ENCODE results near the gene H2BK1. TPM values are rescaled to one million over a fixed set of nuclear protein-coding genes. Genes with fewer than 3 reads are reported as not detected.

The H2BK1 gene
- total RNA-seq, 1 experiment from 2014 or later: 0.87 TPM

DNA sequence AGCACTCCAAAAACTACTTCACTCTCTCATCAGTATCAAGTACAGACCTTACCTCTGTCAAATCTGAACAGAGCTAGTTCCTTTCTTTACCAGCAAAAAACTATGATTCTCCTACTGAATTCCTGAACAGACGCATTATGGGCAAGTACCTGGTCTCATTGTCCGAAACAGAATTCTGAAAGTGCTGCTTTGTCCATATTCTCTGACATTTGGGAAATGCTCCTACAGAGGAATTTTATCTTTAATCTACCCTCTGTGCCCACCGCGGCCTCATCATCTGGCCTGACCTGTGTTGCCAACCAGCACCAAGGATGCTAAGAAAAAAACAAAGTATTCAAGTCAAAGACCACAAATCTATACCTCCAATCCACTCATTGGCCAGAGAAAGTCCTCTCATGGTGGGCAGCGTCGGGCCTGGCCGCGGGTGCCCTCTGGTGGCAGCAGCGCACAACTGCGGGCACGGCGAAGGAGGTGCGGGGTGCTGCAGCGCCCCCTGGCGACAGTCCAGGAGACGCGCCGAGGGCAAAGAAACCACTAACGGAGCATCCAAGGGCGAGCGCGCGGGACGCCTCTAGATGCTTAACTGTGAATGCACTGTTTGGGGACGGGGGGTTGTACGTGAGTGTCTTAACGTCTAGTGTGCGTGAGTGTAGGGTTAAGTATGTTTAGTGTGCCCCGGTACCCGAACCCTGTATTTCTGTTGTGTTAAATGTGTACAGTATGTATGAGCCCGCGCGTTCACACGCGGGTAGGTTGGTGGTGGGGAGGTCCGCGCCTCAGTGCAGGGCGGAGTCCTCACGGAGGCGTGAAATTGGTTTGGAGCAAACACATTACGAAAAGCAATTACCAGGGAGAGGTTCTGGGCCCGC lies 37.8 kb downstream of the H2BK1 start:
- peak; percentile 78 for DNase-seq (ENCODE audit: low spot score)
- POLR2A ChIA-PET: no interaction called here
- Mint-ChIP-seq H3K4me1 (peaks cover 19% of the 10 kb centered on the region), H3K27ac (no peak overlapping the region), H3K4me3 (no peak overlapping the region), H3K27me3 (ENCODE audit: low read depth) (peaks cover 92% of the 10 kb centered on the region), H3K36me3 (no peaks in the 10 kb centered on the region), H3K9me3 (peaks cover 8% of the 10 kb centered on the region)
- CTCF ChIA-PET: interaction anchor here (1.1 to 1.3 kb wide), 2 partner anchors 47 to 122 kb away, joined by 3 to 5 read pairs; no protein-coding TSS in a partner anchor
- peak; percentile 46 for ATAC-seq
- TF ChIP-seq CTCF (IDR thresholded peaks at IDR 0.05) (peak; percentile 100), TP53 (CRISPR knock-in tag; IDR thresholded peaks at IDR 0.05) (no peak), ZBTB21 (CRISPR knock-in tag; IDR thresholded peaks at IDR 0.05; ENCODE audit: borderline replicate concordance) (no peak), ZSCAN18 (CRISPR knock-in tag; IDR thresholded peaks at IDR 0.05) (no peak), TEAD4 (CRISPR knock-in tag; IDR thresholded peaks at IDR 0.05) (no peak), NR1H2 (CRISPR knock-in tag; IDR thresholded peaks at IDR 0.05) (no peak), TCF7 (CRISPR knock-in tag; IDR thresholded peaks at IDR 0.05; ENCODE audit: low read depth) (no peak), ZNF317 (CRISPR knock-in tag; IDR thresholded peaks at IDR 0.05; ENCODE audit: borderline replicate concordance, low read depth) (no peak), E2F5 (CRISPR knock-in tag; IDR thresholded peaks at IDR 0.05) (0 out of 2 replicates have a peak, but pooled peaks have one; percentile 23), ERG (CRISPR knock-in tag; IDR thresholded peaks at IDR 0.05) (no peak), ZNF512 (CRISPR knock-in tag; IDR thresholded peaks at IDR 0.05; ENCODE audit: borderline replicate concordance) (no peak), NR2C2 (CRISPR knock-in tag; IDR thresholded peaks at IDR 0.05) (no peak), OVOL2 (CRISPR knock-in tag; IDR thresholded peaks at IDR 0.05; ENCODE audit: borderline replicate concordance) (no peak), TEAD1 (CRISPR knock-in tag; IDR thresholded peaks at IDR 0.05) (no peak), ETV6 (CRISPR knock-in tag; IDR thresholded peaks at IDR 0.05) (peak; percentile 75; the same call in 1 of the 2 replicates), IRF1 (CRISPR knock-in tag; IDR thresholded peaks at IDR 0.05) (no peak), NR3C1 (CRISPR knock-in tag; conservative IDR thresholded peaks at IDR 0.05; ENCODE audit: low read depth) (no peak), EMX1 (CRISPR knock-in tag; IDR thresholded peaks at IDR 0.05) (no peak), PRRX2 (CRISPR knock-in tag; IDR thresholded peaks at IDR 0.05) (peak; percentile 26; the same call in 1 of the 2 replicates), ELF4 (CRISPR knock-in tag; IDR thresholded peaks at IDR 0.05; ENCODE audit: low read depth) (no peak)
- TF ChIP-seq, protein P1, sequence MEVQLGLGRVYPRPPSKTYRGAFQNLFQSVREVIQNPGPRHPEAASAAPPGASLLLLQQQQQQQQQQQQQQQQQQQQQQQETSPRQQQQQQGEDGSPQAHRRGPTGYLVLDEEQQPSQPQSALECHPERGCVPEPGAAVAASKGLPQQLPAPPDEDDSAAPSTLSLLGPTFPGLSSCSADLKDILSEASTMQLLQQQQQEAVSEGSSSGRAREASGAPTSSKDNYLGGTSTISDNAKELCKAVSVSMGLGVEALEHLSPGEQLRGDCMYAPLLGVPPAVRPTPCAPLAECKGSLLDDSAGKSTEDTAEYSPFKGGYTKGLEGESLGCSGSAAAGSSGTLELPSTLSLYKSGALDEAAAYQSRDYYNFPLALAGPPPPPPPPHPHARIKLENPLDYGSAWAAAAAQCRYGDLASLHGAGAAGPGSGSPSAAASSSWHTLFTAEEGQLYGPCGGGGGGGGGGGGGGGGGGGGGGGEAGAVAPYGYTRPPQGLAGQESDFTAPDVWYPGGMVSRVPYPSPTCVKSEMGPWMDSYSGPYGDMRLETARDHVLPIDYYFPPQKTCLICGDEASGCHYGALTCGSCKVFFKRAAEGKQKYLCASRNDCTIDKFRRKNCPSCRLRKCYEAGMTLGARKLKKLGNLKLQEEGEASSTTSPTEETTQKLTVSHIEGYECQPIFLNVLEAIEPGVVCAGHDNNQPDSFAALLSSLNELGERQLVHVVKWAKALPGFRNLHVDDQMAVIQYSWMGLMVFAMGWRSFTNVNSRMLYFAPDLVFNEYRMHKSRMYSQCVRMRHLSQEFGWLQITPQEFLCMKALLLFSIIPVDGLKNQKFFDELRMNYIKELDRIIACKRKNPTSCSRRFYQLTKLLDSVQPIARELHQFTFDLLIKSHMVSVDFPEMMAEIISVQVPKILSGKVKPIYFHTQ (CRISPR knock-in tag; IDR thresholded peaks at IDR 0.05): no peak
- TF ChIP-seq, protein P2, sequence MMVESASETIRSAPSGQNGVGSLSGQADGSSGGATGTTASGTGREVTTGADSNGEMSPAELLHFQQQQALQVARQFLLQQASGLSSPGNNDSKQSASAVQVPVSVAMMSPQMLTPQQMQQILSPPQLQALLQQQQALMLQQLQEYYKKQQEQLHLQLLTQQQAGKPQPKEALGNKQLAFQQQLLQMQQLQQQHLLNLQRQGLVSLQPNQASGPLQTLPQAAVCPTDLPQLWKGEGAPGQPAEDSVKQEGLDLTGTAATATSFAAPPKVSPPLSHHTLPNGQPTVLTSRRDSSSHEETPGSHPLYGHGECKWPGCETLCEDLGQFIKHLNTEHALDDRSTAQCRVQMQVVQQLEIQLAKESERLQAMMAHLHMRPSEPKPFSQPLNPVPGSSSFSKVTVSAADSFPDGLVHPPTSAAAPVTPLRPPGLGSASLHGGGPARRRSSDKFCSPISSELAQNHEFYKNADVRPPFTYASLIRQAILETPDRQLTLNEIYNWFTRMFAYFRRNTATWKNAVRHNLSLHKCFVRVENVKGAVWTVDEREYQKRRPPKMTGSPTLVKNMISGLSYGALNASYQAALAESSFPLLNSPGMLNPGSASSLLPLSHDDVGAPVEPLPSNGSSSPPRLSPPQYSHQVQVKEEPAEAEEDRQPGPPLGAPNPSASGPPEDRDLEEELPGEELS (CRISPR knock-in tag; IDR thresholded peaks at IDR 0.05): no peak

Measured in WTC11 (cell line).